ENCODE measurements around the gene TTK.

TTK gene

DNA sequence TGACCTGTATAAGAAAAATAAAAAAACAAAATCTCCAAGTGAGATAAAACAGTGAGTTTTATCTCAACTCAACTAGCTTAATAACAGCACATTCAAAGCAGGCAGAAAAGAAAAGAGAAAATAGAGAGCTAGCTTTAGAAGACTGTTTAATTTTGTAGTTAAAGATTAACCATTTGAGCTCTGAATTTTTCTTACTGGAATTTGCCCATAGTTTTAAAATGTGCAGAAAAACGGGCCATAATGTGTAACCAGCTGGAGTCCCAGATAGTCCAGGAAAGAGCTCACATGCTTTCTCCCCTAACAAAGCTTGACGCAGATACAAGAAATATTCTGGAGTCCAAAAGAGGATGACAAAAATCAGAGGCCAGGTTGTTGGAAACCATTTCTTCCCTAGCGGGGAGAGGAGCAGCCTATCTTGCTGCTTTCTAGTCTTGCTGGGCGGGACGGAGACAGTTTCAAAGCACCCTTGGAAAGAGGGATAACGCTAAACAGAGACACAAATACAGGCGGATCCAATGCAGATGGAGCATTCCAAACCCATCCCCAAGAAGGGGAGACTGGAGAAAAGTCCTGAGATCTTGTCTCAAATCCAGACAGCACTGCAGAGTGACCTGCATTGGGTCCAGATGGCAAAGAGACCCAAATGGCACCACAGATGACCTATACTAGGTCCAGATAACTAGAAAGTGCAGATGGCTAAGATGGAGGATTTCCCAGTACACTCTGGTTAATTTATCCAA, 16.1 kb downstream of the TTK start:
- Histone ChIP-seq H2AK5ac (ENCODE audit: low read depth, low read length) (no peak overlapping the region), H2BK12ac (ENCODE audit: low read length) (no peak overlapping the region), H3K14ac (ENCODE audit: low read length) (no peak overlapping the region), H2BK5ac (ENCODE audit: low read length) (no peak overlapping the region), H3K18ac (ENCODE audit: low read length) (no peak overlapping the region), H3K4me3 (ENCODE audit: low read length in 2 of 2) (no peak overlapping the region), H3K9ac (ENCODE audit: low read depth, low read length, poor library complexity) (no peak overlapping the region), H4K91ac (ENCODE audit: low read depth, low read length, poor library complexity) (no peak overlapping the region), H3K4ac (ENCODE audit: low read length) (no peak overlapping the region), H3K9me3 (replicated peaks in 1 of 2; ENCODE audit: control insufficient read depth in 2 of 2, insufficient read depth in 1 of 2, low read depth in 1 of 2, low read length in 2 of 2) (no peaks in the 10 kb centered on the region), H3K36me3 (replicated peaks in 1 of 2; ENCODE audit: control insufficient read depth in 2 of 2, insufficient read depth in 2 of 2, low read length in 2 of 2) (peaks cover 10 to 89% of the 10 kb centered on the region in 2 donors), H3K27ac (replicated peaks; ENCODE audit: low read length) (no peak overlapping the region), H3K4me1 (ENCODE audit: control insufficient read depth in 2 of 2, insufficient read depth in 1 of 2, low read depth in 1 of 2, low read length in 2 of 2) (no peaks in the 10 kb centered on the region), H3K79me1 (ENCODE audit: low read depth, low read length) (no peaks in the 10 kb centered on the region), H3K4me2 (ENCODE audit: insufficient read depth, low read length, poor library complexity, severe bottlenecking) (no peak overlapping the region), H4K8ac (ENCODE audit: low read depth, low read length) (no peak overlapping the region), H2BK120ac (ENCODE audit: low read depth, low read length) (no peak overlapping the region), H3K23ac (ENCODE audit: low read depth, low read length, poor library complexity) (no peak overlapping the region), H3K27me3 (ENCODE audit: control insufficient read depth in 3 of 3, insufficient read depth in 3 of 3, low read depth in 1 of 3, low read length in 3 of 3) (no peaks in the 10 kb centered on the region), H2AFZ (ENCODE audit: low read length) (no peak overlapping the region), H2BK15ac (ENCODE audit: low read length) (no peak overlapping the region)
- DNase-seq (ENCODE audit: low spot score) = no peak
- WGBS, 2 donors (ENCODE audit: extremely low coverage in 2 of 2, insufficient read length in 2 of 2, insufficient replicate concordance in 1 of 2) = no CpG with 5 or more reads among the region's 7 CpGs

DNA sequence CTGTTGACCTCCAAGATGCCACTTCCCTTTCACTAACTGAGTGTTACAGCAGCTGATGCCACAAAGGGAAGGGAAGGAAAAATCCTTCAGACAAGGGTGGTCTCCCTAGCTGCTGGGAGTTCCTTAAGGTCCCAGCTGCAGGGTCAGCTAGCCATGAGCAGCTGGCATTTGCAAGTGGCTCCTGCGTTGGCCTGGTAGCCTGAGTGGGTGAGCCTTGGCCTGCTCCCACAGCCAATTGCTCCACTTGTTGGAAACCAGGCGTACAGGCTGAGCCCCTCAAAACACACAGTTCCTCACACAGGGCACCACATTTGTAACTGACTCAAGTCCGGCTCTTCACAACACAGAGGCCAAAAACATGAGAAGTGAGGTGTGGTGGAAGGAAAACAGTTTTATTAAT, 16.7 kb downstream of the TTK start:
- Histone ChIP-seq H3K9me3 (replicated peaks in 1 of 2; ENCODE audit: control insufficient read depth in 2 of 2, insufficient read depth in 1 of 2, low read depth in 1 of 2, low read length in 2 of 2) (no peaks in the 10 kb centered on the region), H3K36me3 (replicated peaks in 1 of 2; ENCODE audit: control insufficient read depth in 2 of 2, insufficient read depth in 2 of 2, low read length in 2 of 2) (peaks cover 9 to 89% of the 10 kb centered on the region in 2 donors), H3K14ac (ENCODE audit: low read length) (no peak overlapping the region), H3K79me1 (ENCODE audit: low read depth, low read length) (no peaks in the 10 kb centered on the region), H3K4me2 (ENCODE audit: insufficient read depth, low read length, poor library complexity, severe bottlenecking) (no peak overlapping the region), H4K91ac (ENCODE audit: low read depth, low read length, poor library complexity) (no peak overlapping the region), H3K27me3 (ENCODE audit: control insufficient read depth in 3 of 3, insufficient read depth in 3 of 3, low read depth in 1 of 3, low read length in 3 of 3) (no peaks in the 10 kb centered on the region), H2AK5ac (ENCODE audit: low read depth, low read length) (no peak overlapping the region), H3K27ac (replicated peaks; ENCODE audit: low read length) (no peak overlapping the region), H3K23ac (ENCODE audit: low read depth, low read length, poor library complexity) (no peak overlapping the region), H2BK120ac (ENCODE audit: low read depth, low read length) (no peak overlapping the region), H3K4me1 (ENCODE audit: control insufficient read depth in 2 of 2, insufficient read depth in 1 of 2, low read depth in 1 of 2, low read length in 2 of 2) (no peaks in the 10 kb centered on the region), H3K4me3 (ENCODE audit: low read length in 2 of 2) (no peak overlapping the region), H2AFZ (ENCODE audit: low read length) (no peak overlapping the region), H2BK12ac (ENCODE audit: low read length) (no peak overlapping the region), H2BK15ac (ENCODE audit: low read length) (no peak overlapping the region), H3K18ac (ENCODE audit: low read length) (no peak overlapping the region), H4K8ac (ENCODE audit: low read depth, low read length) (no peak overlapping the region), H3K9ac (ENCODE audit: low read depth, low read length, poor library complexity) (no peak overlapping the region), H3K4ac (ENCODE audit: low read length) (no peak overlapping the region), H2BK5ac (ENCODE audit: low read length) (no peak overlapping the region)
- DNase-seq (ENCODE audit: low spot score) = no peak
- WGBS, 2 donors (ENCODE audit: extremely low coverage in 2 of 2, insufficient read length in 2 of 2, insufficient replicate concordance in 1 of 2) = no CpG with 5 or more reads among the region's 3 CpGs

- H3K4me2 ChIP-seq (ENCODE audit: insufficient read depth, low read length, poor library complexity, severe bottlenecking) = no peak overlapping the region
- no CpG with 5 or more reads among the region's 3 CpGs for WGBS, 2 donors (ENCODE audit: extremely low coverage in 2 of 2, insufficient read length in 2 of 2, insufficient replicate concordance in 1 of 2)
- no peaks in the 10 kb centered on the region for H3K27me3 ChIP-seq (ENCODE audit: control insufficient read depth in 3 of 3, insufficient read depth in 3 of 3, low read depth in 1 of 3, low read length in 3 of 3)
Observed at GRCh38 chr6:80021591-80021990, 17.1 kb downstream of the TTK start.

GRCh38 chr6:80022803-80023202, 18.4 kb downstream of the TTK start:
- Histone ChIP-seq H3K9me3 (replicated peaks in 1 of 2; ENCODE audit: control insufficient read depth in 2 of 2, insufficient read depth in 1 of 2, low read depth in 1 of 2, low read length in 2 of 2) (no peaks in the 10 kb centered on the region), H3K27ac (replicated peaks; ENCODE audit: low read length) (no peak overlapping the region), H3K9ac (ENCODE audit: low read depth, low read length, poor library complexity) (no peak overlapping the region), H2BK120ac (ENCODE audit: low read depth, low read length) (no peak overlapping the region), H3K14ac (ENCODE audit: low read length) (no peak overlapping the region), H2AFZ (ENCODE audit: low read length) (no peak overlapping the region), H3K4me2 (ENCODE audit: insufficient read depth, low read length, poor library complexity, severe bottlenecking) (no peak overlapping the region), H3K4me3 (ENCODE audit: low read length in 2 of 2) (no peak overlapping the region), H2AK5ac (ENCODE audit: low read depth, low read length) (no peak overlapping the region), H3K18ac (ENCODE audit: low read length) (no peak overlapping the region), H2BK15ac (ENCODE audit: low read length) (no peak overlapping the region), H3K36me3 (replicated peaks in 1 of 2; ENCODE audit: control insufficient read depth in 2 of 2, insufficient read depth in 2 of 2, low read length in 2 of 2) (peaks cover 9 to 89% of the 10 kb centered on the region in 2 donors), H3K4me1 (ENCODE audit: control insufficient read depth in 2 of 2, insufficient read depth in 1 of 2, low read depth in 1 of 2, low read length in 2 of 2) (no peaks in the 10 kb centered on the region), H3K23ac (ENCODE audit: low read depth, low read length, poor library complexity) (no peak overlapping the region), H2BK12ac (ENCODE audit: low read length) (no peak overlapping the region), H4K91ac (ENCODE audit: low read depth, low read length, poor library complexity) (no peak overlapping the region), H3K79me1 (ENCODE audit: low read depth, low read length) (no peaks in the 10 kb centered on the region), H3K4ac (ENCODE audit: low read length) (no peak overlapping the region), H3K27me3 (ENCODE audit: control insufficient read depth in 3 of 3, insufficient read depth in 3 of 3, low read depth in 1 of 3, low read length in 3 of 3) (no peaks in the 10 kb centered on the region), H2BK5ac (ENCODE audit: low read length) (no peak overlapping the region), H4K8ac (ENCODE audit: low read depth, low read length) (no peak overlapping the region)
- DNase-seq (ENCODE audit: low spot score) = no peak
- WGBS, 2 donors (ENCODE audit: extremely low coverage in 2 of 2, insufficient read length in 2 of 2, insufficient replicate concordance in 1 of 2) = no CpG with 5 or more reads among the region's 4 CpGs

More at GRCh38 chr6:80021591-80021990, 17.1 kb downstream of the TTK start:
- H4K8ac ChIP-seq (ENCODE audit: low read depth, low read length) = no peak overlapping the region
- H3K9me3 ChIP-seq (replicated peaks in 1 of 2; ENCODE audit: control insufficient read depth in 2 of 2, insufficient read depth in 1 of 2, low read depth in 1 of 2, low read length in 2 of 2) = no peaks in the 10 kb centered on the region
- no peak overlapping the region for H4K91ac ChIP-seq (ENCODE audit: low read depth, low read length, poor library complexity)
- H3K4me1 ChIP-seq (ENCODE audit: control insufficient read depth in 2 of 2, insufficient read depth in 1 of 2, low read depth in 1 of 2, low read length in 2 of 2) = no peaks in the 10 kb centered on the region
- H2BK15ac ChIP-seq (ENCODE audit: low read length) = no peak overlapping the region
- H3K27ac ChIP-seq (replicated peaks; ENCODE audit: low read length) = no peak overlapping the region
- no peak overlapping the region for H2AK5ac ChIP-seq (ENCODE audit: low read depth, low read length)
- H3K4ac ChIP-seq (ENCODE audit: low read length) = no peak overlapping the region
- H3K9ac ChIP-seq (ENCODE audit: low read depth, low read length, poor library complexity) = no peak overlapping the region
- no peak overlapping the region for H2BK5ac ChIP-seq (ENCODE audit: low read length)
- H3K79me1 ChIP-seq (ENCODE audit: low read depth, low read length) = no peaks in the 10 kb centered on the region
- no peak overlapping the region for H2BK120ac ChIP-seq (ENCODE audit: low read depth, low read length)
- no peak overlapping the region for H3K14ac ChIP-seq (ENCODE audit: low read length)
- H2BK12ac ChIP-seq (ENCODE audit: low read length) = no peak overlapping the region
- no peak overlapping the region for H2AFZ ChIP-seq (ENCODE audit: low read length)
- peaks cover 8 to 89% of the 10 kb centered on the region in 2 donors for H3K36me3 ChIP-seq (replicated peaks in 1 of 2; ENCODE audit: control insufficient read depth in 2 of 2, insufficient read depth in 2 of 2, low read length in 2 of 2)
- H3K18ac ChIP-seq (ENCODE audit: low read length) = no peak overlapping the region
- no peak overlapping the region for H3K23ac ChIP-seq (ENCODE audit: low read depth, low read length, poor library complexity)
- H3K4me3 ChIP-seq (ENCODE audit: low read length in 2 of 2) = no peak overlapping the region
- no peak for DNase-seq (ENCODE audit: low spot score)

Measured in neuronal stem cell (in vitro differentiated cells).